K562 (cell line): ENCODE measurements around the gene RCE1. TPM values are rescaled to one million over a fixed set of nuclear protein-coding genes. Genes with fewer than 3 reads are reported as not detected.

Experiments
- ATAC-seq: fragments of 200-7000 bp; cut with Tn5 transposase; 3 replicates; pipeline ENCODE4 v1.9.1; 2020; ENCODE audit warnings: moderate library complexity
- BruUV-seq: library from RNA; stranded (reverse); fragments of 400-500 nt; replicated peaks from 2 replicates; lab custom pipeline; 2021; lab: Mats Ljungman, UMichigan
- CTCF ChIA-PET: fragments of 300-600 bp; formaldehyde crosslinking; extraction: SDS; loops from one replicate; lab custom pipeline; 2021; ENCODE audit warnings: low intra/inter-chr PET ratio; lab: Yijun Ruan, JAX
- POLR2A ChIA-PET: fragments of 300-600, 350-650 bp; sonication (Branson Sonifier 250); formaldehyde crosslinking; extraction: SDS; loops from one replicate; lab custom pipeline; 2021; ENCODE audit warnings: antibody characterized with exemption, inconsistent platforms; lab: Yijun Ruan, JAX
- DNase-seq, 4 experiments: peaks; one replicate each; pipeline versions ENCODE4 v3.0.0 to v3.0.0-alpha.2; 2011 to 2018; ENCODE audit warnings: low spot score in 3 of 4, mixed read lengths in 3 of 4; ENCODE audit errors: extremely low read depth in 1 of 4
- FAIRE-seq: peaks from 2 replicates; lab custom pipeline; 2011; peaks lifted over from hg19 to GRCh38; lab: Jason Lieb, UNC
- H2AFZ ChIP-seq: 2 replicates; pipeline ENCODE4 v1.6.0; 2011; ENCODE audit warnings: low read depth, low read length, control low read depth, inconsistent platforms
- H3K27ac ChIP-seq: fragments of 200-600 bp; 3 replicates; pipeline ENCODE4 v1.8.0; 2011; ENCODE audit warnings: low read depth, mild to moderate bottlenecking, control low read depth, inconsistent platforms, low read length, moderate library complexity, mixed read lengths; ENCODE audit errors: extremely low read depth
- H3K27me3 ChIP-seq, 2 experiments: fragments of 300-600 bp in 1 of 2; 2 replicates in 1 of 2; 3 replicates in 1 of 2; pipeline versions ENCODE4 v1.6.0 to v1.8.0; 2011; ENCODE audit warnings: inconsistent platforms in 2 of 2, low read length in 2 of 2, mild to moderate bottlenecking in 1 of 2, mixed read lengths in 1 of 2, moderate library complexity in 1 of 2; ENCODE audit not compliant: control insufficient read depth in 2 of 2, insufficient read depth in 2 of 2
- H3K36me3 ChIP-seq: fragments of 300-600 bp; 3 replicates; pipeline ENCODE4 v1.8.0; 2011; ENCODE audit warnings: mild to moderate bottlenecking, low read length, inconsistent platforms; ENCODE audit not compliant: control insufficient read depth, insufficient read depth
- H3K4me1 ChIP-seq, 2 experiments: fragments of 200-600 bp in 1 of 2; replicated peaks in 1 of 2; 2 replicates in 1 of 2; 3 replicates in 1 of 2; pipeline versions ENCODE4 v1.5.1 to v1.8.0; 2011; ENCODE audit warnings: inconsistent platforms in 2 of 2, low read length in 2 of 2, mild to moderate bottlenecking in 1 of 2, mixed read lengths in 1 of 2, moderate library complexity in 1 of 2; ENCODE audit not compliant: control insufficient read depth in 2 of 2, insufficient read depth in 2 of 2
- H3K4me2 ChIP-seq: 2 replicates; pipeline ENCODE4 v1.6.1; 2011; ENCODE audit warnings: low read length, control low read depth, inconsistent platforms, mixed read lengths; ENCODE audit not compliant: insufficient read depth
- H3K4me3 ChIP-seq: fragments of 200-600 bp; sonication (generic), shearing (Covaris generic); 2 replicates; pipeline ENCODE4 v1.5.1; 2016; ENCODE audit warnings: control low read depth, inconsistent platforms
- H3K79me2 ChIP-seq: fragments of 200-600 bp; 3 replicates; pipeline ENCODE4 v1.8.0; 2011; ENCODE audit warnings: low read length, inconsistent platforms; ENCODE audit not compliant: control insufficient read depth, insufficient read depth
- H3K9ac ChIP-seq, 2 experiments: 2 replicates each; pipeline versions ENCODE4 v1.6.0 to v1.6.1; 2011; ENCODE audit warnings: low read depth in 2 of 2, low read length in 2 of 2, control low read depth in 1 of 2, inconsistent platforms in 1 of 2, mild to moderate bottlenecking in 1 of 2, mixed read lengths in 1 of 2; ENCODE audit not compliant: insufficient read depth in 1 of 2
- H3K9me1 ChIP-seq: one replicate; pipeline ENCODE4 v1.6.0; 2011; ENCODE audit warnings: inconsistent platforms, mild to moderate bottlenecking, low read length, moderate library complexity; ENCODE audit not compliant: control insufficient read depth, insufficient read depth
- H3K9me3 ChIP-seq: replicated peaks from 2 replicates; pipeline ENCODE4 v1.5.1; 2011; ENCODE audit warnings: low read depth, low read length, inconsistent platforms; ENCODE audit not compliant: control insufficient read depth, insufficient read depth
- H4K20me1 ChIP-seq: replicated peaks from 2 replicates; pipeline ENCODE4 v1.6.1; 2011; ENCODE audit warnings: low read length, inconsistent platforms, mixed read lengths; ENCODE audit not compliant: control insufficient read depth, insufficient read depth
- ILF3 ChIP-seq: fragments of 450-650 bp; IDR thresholded peaks from 2 replicates; pipeline ENCODE4 v1.6.1; 2018; ENCODE audit warnings: antibody characterized with exemption, mild to moderate bottlenecking, moderate library complexity, borderline replicate concordance
- NCOA2 ChIP-seq, 2 experiments: fragments of 450-650 bp; IDR thresholded peaks; 2 replicates each; pipeline ENCODE4 v1.6.1; 2018; ENCODE audit warnings: mild to moderate bottlenecking in 2 of 2, moderate library complexity in 1 of 2; ENCODE audit not compliant: partially characterized antibody in 2 of 2
- PPARD ChIP-seq: fragments of 250-450 bp; sonication (Bioruptor Pico); IDR thresholded peaks from 2 replicates; pipeline ENCODE4 v1.8.0; 2022; ENCODE audit warnings: inconsistent platforms, mild to moderate bottlenecking, moderate library complexity
- RB1 ChIP-seq: fragments of 450-650 bp; IDR thresholded peaks from 2 replicates; pipeline ENCODE4 v1.6.1; 2017; ENCODE audit warnings: low read depth, mild to moderate bottlenecking
- SMAD3 ChIP-seq: fragments of 450-650 bp; formaldehyde crosslinking; conservative IDR thresholded peaks from 2 replicates; pipeline ENCODE4 v1.4.0; 2020; ENCODE audit warnings: mild to moderate bottlenecking
- TBL1XR1 ChIP-seq, 2 experiments: IDR thresholded peaks; 2 replicates each; pipeline ENCODE4 v1.6.1; 2012; ENCODE audit warnings: improper control_type of control experiment in 2 of 2, low read length in 2 of 2, mild to moderate bottlenecking in 1 of 2
- TBP ChIP-seq: optimal IDR thresholded peaks from 2 replicates; pipeline ENCODE3; 2011; ENCODE audit warnings: low read depth, low read length, improper control_type of control experiment
- TFAM ChIP-seq: fragments of 250-450 bp; sonication (Bioruptor Pico); conservative IDR thresholded peaks from 2 replicates; pipeline ENCODE4 v1.5.0; 2021; ENCODE audit warnings: mild to moderate bottlenecking, moderate library complexity
- ZNF75A ChIP-seq: fragments of 450-650 bp; formaldehyde crosslinking; IDR thresholded peaks from 2 replicates; pipeline ENCODE4 v1.4.0; 2020; ENCODE audit warnings: mild to moderate bottlenecking
- WGBS: fragments of 100-300 bp; shearing (Covaris generic); methylation state at CpG from one replicate; pipeline ENCODE4 v1.1.6; 2016; ENCODE audit warnings: low coverage, mixed read lengths; ENCODE audit not compliant: insufficient coverage; ENCODE audit errors: missing lambda C conversion rate; 5-methylcytosine and 5-hydroxymethylcytosine counted together
- in situ Hi-C: fragments of 300-500 bp; cut with MboI; formaldehyde crosslinking; loops from 4 replicates; pipeline ENCODE4 v1.15.0; 2018; ENCODE audit warnings: inconsistent platforms, mixed read lengths
- intact Hi-C: fragments of 100-400 bp; cut with micrococcal nuclease; formaldehyde crosslinking; loops from 2 replicates; pipeline ENCODE4 v1.14.2; 2022
- polyA plus RNA-seq, 8 experiments: library from polyadenylated mRNA; depleted of rRNA in 4 of 8; stranded (reverse) in 5 of 8; unstranded in 3 of 8; fragments of >200 nt; fragmentation: Nextera tagmentation in 2 of 8; fragmentation: Illumina TruSeq in 1 of 8; extraction: Ambion mirVana in 2 of 8; extraction: Trizol in 1 of 8; gene quantifications; 2 replicates each; pipeline versions ENCODE4 v1.2.1 to v1.2.3, GENCODE V29; 2011 to 2014; ENCODE audit warnings: inconsistent platforms in 1 of 8, missing spikeins in 1 of 8
- total RNA-seq, 7 experiments: library from RNA; depleted of rRNA in 6 of 7; stranded (reverse); fragments of >200 nt in 6 of 7; fragmentation: Illumina TruSeq in 2 of 7; extraction: Trizol in 2 of 7; gene quantifications; 2 replicates each; pipeline versions ENCODE4 v1.2.1 to v1.2.3, GENCODE V29; 2011 to 2021; ENCODE audit warnings: low replicate concordance in 1 of 7
- TF ChIP-seq, protein P1 (sequence below): fragments of 250-450 bp; sonication (Bioruptor Pico); IDR thresholded peaks from 2 replicates; pipeline ENCODE4 v1.4.0; 2020; ENCODE audit warnings: mild to moderate bottlenecking, moderate library complexity, borderline replicate concordance

The RCE1 gene
- total and polyA plus RNA-seq, 9 of the 15 experiments (the other 6 are each of a cell fraction or from before 2014, with no cell fraction given) = 0.75 to 41.5 (median 15.1) TPM

- WGBS = 61% methylated on average over 3 of the region's 3 CpGs
- in situ Hi-C loops = no loop called here
- intact Hi-C loops = no loop called here
- Histone ChIP-seq H3K36me3 (no peaks in the 10 kb centered on the region; the same call in 2 of the 3 replicates), H3K9me1 (no peaks in the 10 kb centered on the region), H3K9me3 (no peaks in the 10 kb centered on the region), H3K4me1 (no peaks in the 10 kb centered on the region), H3K4me2 (no peak overlapping the region), H3K27ac (no peak overlapping the region), H3K9ac (no peak overlapping the region), H3K27me3 (no peaks in the 10 kb centered on the region), H4K20me1 (no peaks in the 10 kb centered on the region), H2AFZ (no peak overlapping the region), H3K79me2 (no peaks in the 10 kb centered on the region), H3K4me3 (no peak overlapping the region)
- no peak for TF ChIP-seq RB1
- TF ChIP-seq ILF3 = no peak
- TF ChIP-seq TFAM (CRISPR knock-in tag) = no peak
- TF ChIP-seq TBL1XR1 (IDR thresholded peaks at IDR 0.05; ENCODE audit: low read length in 2 of 2) = no peak
- TF ChIP-seq PPARD (CRISPR knock-in tag) = no peak
- TF ChIP-seq SMAD3 (CRISPR knock-in tag) = no peak
- TF ChIP-seq NCOA2 (IDR thresholded peaks at IDR 0.05; ENCODE audit: partially characterized antibody in 2 of 2) = no peak
- TF ChIP-seq, protein P1, sequence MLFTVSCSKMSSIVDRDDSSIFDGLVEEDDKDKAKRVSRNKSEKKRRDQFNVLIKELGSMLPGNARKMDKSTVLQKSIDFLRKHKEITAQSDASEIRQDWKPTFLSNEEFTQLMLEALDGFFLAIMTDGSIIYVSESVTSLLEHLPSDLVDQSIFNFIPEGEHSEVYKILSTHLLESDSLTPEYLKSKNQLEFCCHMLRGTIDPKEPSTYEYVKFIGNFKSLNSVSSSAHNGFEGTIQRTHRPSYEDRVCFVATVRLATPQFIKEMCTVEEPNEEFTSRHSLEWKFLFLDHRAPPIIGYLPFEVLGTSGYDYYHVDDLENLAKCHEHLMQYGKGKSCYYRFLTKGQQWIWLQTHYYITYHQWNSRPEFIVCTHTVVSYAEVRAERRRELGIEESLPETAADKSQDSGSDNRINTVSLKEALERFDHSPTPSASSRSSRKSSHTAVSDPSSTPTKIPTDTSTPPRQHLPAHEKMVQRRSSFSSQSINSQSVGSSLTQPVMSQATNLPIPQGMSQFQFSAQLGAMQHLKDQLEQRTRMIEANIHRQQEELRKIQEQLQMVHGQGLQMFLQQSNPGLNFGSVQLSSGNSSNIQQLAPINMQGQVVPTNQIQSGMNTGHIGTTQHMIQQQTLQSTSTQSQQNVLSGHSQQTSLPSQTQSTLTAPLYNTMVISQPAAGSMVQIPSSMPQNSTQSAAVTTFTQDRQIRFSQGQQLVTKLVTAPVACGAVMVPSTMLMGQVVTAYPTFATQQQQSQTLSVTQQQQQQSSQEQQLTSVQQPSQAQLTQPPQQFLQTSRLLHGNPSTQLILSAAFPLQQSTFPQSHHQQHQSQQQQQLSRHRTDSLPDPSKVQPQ (CRISPR knock-in tag) = no peak
- no peak for TF ChIP-seq TBP
- no peak for TF ChIP-seq ZNF75A
- DNase-seq = no peak
- ChIA-PET CTCF (no interaction called here), POLR2A (interaction anchor here (0.6 to 1.8 kb wide), 4 partner anchors 11 to 144 kb away, joined by 3 to 5 read pairs (median 3); no protein-coding TSS in a partner anchor)
- ATAC-seq = no peak
- no peak for FAIRE-seq
- BruUV-seq = no TSS peak
These were observed 22.9 kb upstream of the RCE1 start for GRCh38 chr11:66820381-66820780.
